ENCODE data around the gene MTREX.

The MTREX gene

DNA sequence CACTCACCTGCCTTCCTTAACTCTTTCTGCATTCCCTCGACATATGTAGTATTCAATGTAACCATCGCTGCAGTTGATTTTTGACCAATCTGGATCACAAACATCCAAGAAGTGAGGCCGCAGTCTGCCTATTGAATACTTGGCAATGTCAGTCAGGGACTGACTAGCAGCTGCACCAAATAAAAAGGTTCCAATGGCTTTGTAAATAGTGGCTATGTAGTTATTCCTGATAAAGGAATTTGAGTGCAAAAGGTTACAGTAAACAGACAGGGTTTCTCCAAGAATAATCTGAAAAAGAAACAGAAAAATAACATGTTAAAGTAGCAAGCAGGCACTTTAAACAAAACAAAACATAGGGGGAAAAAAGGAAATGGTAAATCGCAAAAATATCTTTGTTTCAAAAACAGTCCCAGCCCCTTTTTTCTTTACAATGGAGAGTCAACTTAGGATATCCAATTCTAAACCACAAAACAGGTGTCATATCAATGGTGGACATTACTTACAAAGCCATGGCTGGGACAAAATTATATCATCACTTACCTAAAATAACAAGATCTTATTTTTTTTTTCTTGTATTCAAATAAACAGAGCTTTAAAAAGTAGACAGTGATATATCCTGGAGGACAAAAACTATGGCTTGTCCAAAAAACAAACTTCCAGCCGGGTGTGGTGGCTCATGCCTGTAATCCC, 160.2 kb downstream of the MTREX start:
- Histone ChIP-seq H3K27ac (no peak overlapping the region), H3K36me3 (replicated peaks) (no peaks in the 10 kb centered on the region), H3K27me3 (replicated peaks) (no peaks in the 10 kb centered on the region), H3K4me3 (ENCODE audit: low read depth, low read length) (no peak overlapping the region)
- DNase-seq, result no peak
- TF ChIP-seq CTCF (IDR thresholded peaks at IDR 0.05; ENCODE audit: low read depth, low read length, missing control alignments), result no peak
- in situ Hi-C loops (cut with HindIII; ENCODE audit: low pct_ligation_motif_present, low sequenced_read_pairs), result no loop called here

DNA sequence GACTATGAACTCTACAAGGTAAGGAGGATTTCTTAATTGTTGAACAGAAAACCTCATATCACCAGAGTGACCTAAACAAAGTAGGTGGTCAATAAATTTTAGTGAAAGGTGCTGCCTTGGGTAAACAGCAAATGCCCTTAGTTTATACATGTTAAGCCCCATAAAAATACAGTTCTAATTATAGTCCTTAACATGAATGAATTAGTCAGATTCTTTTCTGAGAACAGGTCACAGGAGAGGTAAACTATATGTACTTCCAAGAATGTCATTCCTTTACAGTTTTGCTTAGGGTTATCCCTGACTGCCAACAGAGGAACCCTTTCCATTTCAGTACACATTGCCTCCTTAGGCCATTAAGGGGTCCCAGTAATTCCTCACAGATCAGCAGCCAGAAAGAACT, 162.1 kb downstream of the MTREX start:
- TF ChIP-seq CTCF (IDR thresholded peaks at IDR 0.05; ENCODE audit: low read depth, low read length, missing control alignments), result no peak
- H3K27me3 ChIP-seq (replicated peaks), result no peaks in the 10 kb centered on the region

DNA sequence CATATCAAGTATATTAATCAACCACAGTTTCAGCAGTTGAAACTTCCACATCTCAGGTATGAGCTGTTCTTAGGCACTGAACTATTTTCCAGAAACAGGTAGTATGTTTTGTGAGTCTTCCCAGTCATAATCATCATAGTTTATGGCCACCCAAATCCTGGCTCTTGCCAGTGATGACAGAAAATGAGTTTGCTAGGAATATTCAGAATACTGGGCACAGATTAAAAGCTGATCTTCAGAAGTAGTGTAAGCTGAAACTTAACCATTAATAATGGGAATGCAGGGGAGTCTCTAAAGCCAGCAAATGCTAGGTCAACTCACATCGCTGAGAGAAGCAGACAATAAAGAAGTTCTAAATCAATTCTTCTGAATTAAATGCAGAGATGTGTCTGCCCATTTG, 162.5 kb downstream of the MTREX start:
- no peak for DNase-seq
- Histone ChIP-seq H3K4me3 (ENCODE audit: low read depth, low read length) (no peak overlapping the region), H3K27ac (no peak overlapping the region), H3K36me3 (replicated peaks) (no peaks in the 10 kb centered on the region), H3K27me3 (replicated peaks) (no peaks in the 10 kb centered on the region)
- no peak for TF ChIP-seq CTCF (IDR thresholded peaks at IDR 0.05; ENCODE audit: low read depth, low read length, missing control alignments)
- in situ Hi-C loops (cut with HindIII; ENCODE audit: low pct_ligation_motif_present, low sequenced_read_pairs), result no loop called here

More for the DNA sequence above, 162.1 kb downstream of the MTREX start:
- H3K36me3 ChIP-seq (replicated peaks), result no peaks in the 10 kb centered on the region
- DNase-seq, result no peak
- in situ Hi-C loops (cut with HindIII; ENCODE audit: low pct_ligation_motif_present, low sequenced_read_pairs), result no loop called here
- no peak overlapping the region for H3K27ac ChIP-seq
- no peak overlapping the region for H3K4me3 ChIP-seq (ENCODE audit: low read depth, low read length)

- no peak for TF ChIP-seq CTCF (IDR thresholded peaks at IDR 0.05; ENCODE audit: low read depth, low read length, missing control alignments)
- Histone ChIP-seq H3K4me3 (ENCODE audit: low read depth, low read length) (no peak overlapping the region), H3K27me3 (replicated peaks) (no peaks in the 10 kb centered on the region), H3K27ac (no peak overlapping the region), H3K36me3 (replicated peaks) (no peaks in the 10 kb centered on the region)
- no peak for DNase-seq
- in situ Hi-C loops (cut with HindIII; ENCODE audit: low pct_ligation_motif_present, low sequenced_read_pairs), result no loop called here
Observed at GRCh38 chr5:55471468-55471867, 163.7 kb downstream of the MTREX start.

DNA sequence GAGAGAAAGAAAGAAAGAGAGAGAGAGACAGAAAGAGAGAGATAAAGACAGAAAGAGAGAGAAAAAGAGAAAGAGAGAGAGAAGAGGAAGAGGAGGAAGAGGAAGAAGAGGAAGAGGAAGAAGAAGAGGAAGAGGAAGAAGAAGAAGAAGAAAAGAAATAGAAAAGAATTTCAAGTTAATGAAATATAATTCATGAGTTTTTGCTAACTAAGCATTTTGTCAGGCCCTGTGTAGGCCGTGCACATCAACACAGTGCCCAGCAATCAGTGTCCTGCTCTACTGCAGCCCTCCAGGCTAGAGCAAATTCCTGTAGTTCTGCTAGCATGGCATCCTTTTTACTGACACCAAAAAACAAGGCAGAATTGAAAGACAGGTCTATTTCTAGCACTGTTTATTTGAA, 164.9 kb downstream of the MTREX start:
- in situ Hi-C loops (cut with HindIII; ENCODE audit: low pct_ligation_motif_present, low sequenced_read_pairs), result no loop called here
- no peak for DNase-seq
- no peaks in the 10 kb centered on the region for H3K36me3 ChIP-seq (replicated peaks)
- no peak for TF ChIP-seq CTCF (IDR thresholded peaks at IDR 0.05; ENCODE audit: low read depth, low read length, missing control alignments)
- H3K27ac ChIP-seq, result no peak overlapping the region
- H3K27me3 ChIP-seq (replicated peaks), result no peaks in the 10 kb centered on the region
- no peak overlapping the region for H3K4me3 ChIP-seq (ENCODE audit: low read depth, low read length)
